Activated T-cell treated with anti-CD3 and anti-CD28 coated beads, Interleukin-2, amount 50 U/mL, for 1 hour (primary cell): Measurements from ENCODE around the gene ATP1A2.
"Not testable (repeated sequence)": the region's sequence is repeated elsewhere in the genome, so short reads cannot be mapped to it uniquely, and the experiment has no call there.

Source experiments
- DNase-seq: peaks from one replicate; pipeline ENCODE4 v3.0.0-alpha.2; 2020

Gene ATP1A2

DNA sequence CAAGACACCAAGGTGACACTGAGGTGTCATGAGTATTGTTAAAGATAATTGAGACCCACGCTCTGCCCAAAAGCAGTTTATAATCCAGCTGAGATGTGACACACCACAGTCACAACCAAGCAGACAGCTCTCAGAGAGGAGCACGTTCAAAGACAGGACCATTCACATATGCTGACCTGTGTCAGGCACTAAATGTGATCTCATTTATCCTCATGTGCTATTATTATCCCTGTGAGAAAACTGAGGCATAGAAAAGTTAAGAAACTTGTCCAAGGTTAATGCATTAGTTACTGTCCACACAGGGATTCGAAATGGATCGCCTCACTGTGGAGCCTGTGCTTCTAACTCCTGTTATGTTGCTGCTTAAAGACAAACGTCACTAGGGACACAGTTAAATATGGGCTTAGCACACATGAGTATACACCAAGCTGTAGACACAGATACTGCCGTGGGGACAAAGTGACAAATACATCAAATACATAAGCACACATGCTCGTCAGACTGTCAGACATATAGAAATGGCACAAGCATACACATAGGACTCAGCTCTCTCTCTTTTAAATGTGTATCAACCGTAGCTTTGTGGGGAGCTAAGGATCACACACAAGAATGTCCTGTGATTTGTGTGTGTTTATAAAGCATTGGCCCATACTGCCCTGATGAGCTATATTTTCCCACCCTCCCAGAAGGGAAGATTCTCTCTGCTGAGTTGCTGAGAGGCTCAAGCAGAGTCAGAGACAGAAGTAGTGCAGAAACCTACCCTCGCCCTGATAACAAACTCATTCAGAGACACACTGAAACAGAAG is 13.6 kb upstream of the ATP1A2 start:
- DNase-seq: no peak

GRCh38 chr1:160103658-160104408 is 11.7 kb upstream of the ATP1A2 start:
- no peak for DNase-seq

DNA sequence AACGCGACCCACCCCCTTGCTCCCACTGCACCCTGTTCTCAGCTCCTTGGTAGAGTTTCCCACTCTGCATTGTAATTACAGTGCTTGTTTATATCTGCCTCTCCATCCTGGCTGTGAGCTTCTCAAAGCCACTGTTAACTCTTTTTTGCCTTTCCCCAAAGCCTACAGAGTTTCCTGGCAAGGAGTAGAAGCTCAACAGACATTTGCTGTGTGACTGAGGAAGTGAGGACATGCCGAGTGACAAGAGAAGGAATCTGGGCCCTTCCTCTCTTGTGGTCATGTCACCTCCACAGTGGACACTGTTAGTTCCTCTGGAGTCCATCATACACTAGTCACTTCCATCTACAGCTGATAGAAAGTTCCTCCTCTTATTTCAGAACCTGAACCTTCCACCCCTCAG is 11.1 kb upstream of the ATP1A2 start:
- DNase-seq: no peak

GRCh38 chr1:160105155-160105554 is 10.4 kb upstream of the ATP1A2 start:
- no peak for DNase-seq

- DNase-seq: no peak
Measured at GRCh38 chr1:160107512-160107911, 8.0 kb upstream of the ATP1A2 start.

DNA sequence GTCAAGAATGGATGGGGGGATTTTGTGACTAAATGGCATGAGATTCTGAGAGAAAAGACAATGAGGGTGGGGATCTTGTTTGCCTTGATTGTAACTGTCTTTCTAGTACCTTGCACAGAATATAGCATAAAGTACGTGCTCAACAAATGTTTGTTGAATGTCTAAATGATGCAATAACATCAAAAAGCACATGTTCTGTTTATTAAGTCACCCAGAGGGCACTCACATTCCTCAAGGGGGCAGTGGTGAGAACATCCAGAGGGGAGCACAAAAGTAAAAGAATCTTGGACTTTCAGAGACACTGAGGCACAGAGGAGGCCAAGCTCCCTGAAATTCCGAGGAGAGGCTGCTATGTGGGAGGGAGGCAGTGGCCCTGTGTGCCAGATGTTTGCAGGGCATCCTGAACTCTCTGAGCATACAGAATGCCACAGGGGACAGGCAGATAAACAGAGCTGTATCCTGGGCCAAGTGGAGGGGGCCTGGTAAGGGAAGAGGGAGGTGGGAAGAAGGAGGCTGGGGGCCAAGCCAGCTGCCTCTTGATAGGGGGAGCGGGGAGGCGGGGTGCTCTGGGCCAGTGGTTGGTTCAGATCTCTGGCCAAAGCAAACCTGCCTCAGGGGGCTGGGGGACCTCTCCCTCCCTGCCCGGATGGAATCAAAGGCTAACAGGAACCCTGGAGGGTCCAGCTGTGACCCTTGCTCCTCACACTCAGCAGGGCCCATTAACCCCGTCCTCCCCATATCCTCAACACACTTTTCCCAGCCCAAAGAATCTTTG is 6.5 kb upstream of the ATP1A2 start:
- DNase-seq: no peak

DNA sequence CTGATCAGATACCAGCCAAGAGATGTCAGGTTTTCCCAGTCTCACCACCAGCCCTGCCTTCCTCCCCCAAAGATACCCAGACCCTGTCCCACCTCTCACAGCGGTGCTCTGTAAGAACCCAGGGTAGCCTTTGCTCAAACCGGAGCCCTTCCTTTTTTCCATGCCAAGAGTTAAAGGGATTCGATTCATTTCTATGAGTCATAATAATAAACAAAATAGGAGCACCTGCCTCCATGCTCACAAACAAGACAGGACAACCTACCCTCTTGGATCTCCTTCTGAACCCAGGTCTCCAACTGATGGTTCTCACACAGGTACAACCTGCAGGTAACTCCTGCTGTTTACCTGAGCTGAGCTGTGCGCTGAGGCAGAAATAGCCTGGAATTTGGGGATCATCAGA is 5.9 kb upstream of the ATP1A2 start:
- no peak for DNase-seq

- DNase-seq: not testable (repeated sequence)
Measured at GRCh38 chr1:160111462-160111861, 4.1 kb upstream of the ATP1A2 start.

DNA sequence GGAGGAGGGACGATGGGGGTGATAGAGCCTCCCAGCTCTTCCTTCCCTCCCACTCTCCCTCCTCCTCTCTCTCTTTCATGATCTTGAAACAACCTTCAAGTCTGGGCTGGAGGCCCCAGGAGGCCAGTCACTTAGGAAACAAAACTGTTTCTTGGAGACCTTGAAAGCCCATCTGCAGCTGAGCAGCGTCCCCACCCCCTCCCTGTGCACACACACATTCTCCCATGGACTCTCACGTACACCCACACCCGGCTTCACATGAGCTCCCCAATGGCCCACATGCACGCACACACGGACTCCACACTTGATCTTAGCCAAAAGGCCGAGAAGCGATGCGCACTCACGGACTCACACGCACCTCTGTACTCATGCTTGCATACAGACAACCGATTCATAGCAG is 3.2 kb upstream of the ATP1A2 start:
- no peak for DNase-seq

- DNase-seq: no peak
Measured at GRCh38 chr1:160113407-160113806, 2.2 kb upstream of the ATP1A2 start.

DNA sequence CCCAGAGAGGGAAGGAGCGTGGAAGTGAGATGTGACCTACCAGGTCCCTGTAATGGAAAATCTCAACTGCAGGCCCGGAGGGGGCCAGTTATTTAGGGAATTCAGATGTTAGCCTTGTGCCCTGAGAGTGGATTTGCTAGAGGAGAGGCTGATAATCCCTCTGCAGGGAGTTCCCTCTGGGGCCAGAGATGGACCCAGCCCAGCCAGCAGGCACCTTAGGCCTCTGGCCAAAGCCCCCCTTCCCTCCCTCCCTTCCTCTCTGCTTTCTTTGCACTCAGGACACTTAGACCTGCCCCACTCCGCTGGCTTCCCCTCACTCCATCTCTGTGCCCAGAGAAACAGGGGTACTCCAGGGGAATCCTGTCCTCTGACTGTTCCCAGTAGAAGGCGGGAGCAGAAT is 1.5 kb upstream of the ATP1A2 start:
- DNase-seq: no peak

GRCh38 chr1:160116283-160117147 is 956 bp downstream of the ATP1A2 start:
- DNase-seq: no peak

GRCh38 chr1:160117300-160117699 is 1.7 kb downstream of the ATP1A2 start:
- DNase-seq: no peak

DNA sequence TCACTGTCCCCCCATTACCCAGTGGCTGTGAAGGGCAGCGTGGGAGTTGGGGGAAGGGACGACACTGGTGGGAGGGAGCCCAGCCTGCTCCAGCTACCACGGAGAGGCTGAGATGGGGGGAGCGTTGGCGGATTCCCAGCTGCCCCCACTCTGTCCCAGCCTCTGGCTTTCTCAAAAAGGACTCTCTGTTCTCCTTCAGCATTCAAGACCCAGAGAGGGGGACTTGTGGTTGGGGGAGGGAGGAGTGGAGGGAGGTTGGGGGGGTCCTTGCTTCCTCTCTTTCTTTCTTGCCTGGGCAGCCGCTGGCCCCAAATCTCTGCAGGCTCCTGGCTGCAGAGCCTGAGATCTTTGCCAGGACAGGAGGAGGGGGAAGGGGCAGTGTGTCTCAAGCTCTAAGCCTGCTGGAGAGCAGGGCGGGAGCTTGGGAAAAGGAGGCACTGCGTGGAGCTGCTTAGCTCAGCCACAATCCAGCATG is 2.2 kb downstream of the ATP1A2 start:
- DNase-seq: no peak

DNA sequence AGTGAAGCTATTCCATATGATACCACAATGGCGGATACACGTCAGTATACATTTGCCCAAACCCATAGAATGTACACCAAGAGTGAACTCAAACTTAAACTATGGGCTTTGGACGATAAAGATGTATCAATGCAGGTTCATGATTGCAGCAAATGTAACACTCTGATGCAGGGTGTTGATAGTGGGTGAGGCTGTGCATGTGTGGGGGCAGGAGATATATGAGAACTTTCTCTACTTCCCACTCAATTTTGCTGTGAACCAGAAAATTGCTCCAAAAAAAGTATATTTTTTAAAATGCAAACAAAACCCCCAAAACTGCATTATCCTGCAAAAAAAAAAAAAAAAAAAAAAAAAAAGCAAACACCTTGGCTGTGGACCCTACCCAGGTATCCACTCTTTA is 3.4 kb downstream of the ATP1A2 start:
- DNase-seq: no peak

- DNase-seq: no peak
Measured at GRCh38 chr1:160120797-160121196, 5.2 kb downstream of the ATP1A2 start.

- no peak for DNase-seq
Measured at GRCh38 chr1:160121388-160121787, 5.8 kb downstream of the ATP1A2 start.

DNA sequence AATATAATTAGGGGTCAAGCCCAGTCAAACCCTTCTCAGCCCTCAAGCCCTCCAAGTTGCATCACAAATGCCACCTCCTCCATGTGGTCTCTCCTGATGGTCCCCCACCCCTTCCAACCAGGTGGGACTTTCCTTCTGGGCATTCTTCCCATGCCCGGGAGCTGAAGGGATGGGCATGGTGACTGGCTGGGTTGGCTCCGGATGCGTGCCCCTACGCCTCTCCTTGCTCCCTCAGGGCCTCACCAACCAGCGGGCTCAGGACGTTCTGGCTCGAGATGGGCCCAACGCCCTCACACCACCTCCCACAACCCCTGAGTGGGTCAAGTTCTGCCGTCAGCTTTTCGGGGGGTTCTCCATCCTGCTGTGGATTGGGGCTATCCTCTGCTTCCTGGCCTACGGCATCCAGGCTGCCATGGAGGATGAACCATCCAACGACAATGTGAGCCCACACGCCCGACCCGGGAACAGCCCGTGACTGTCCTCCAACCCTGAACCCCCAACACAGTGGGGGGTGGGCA is 7.5 kb downstream of the ATP1A2 start:
- DNase-seq: no peak

DNA sequence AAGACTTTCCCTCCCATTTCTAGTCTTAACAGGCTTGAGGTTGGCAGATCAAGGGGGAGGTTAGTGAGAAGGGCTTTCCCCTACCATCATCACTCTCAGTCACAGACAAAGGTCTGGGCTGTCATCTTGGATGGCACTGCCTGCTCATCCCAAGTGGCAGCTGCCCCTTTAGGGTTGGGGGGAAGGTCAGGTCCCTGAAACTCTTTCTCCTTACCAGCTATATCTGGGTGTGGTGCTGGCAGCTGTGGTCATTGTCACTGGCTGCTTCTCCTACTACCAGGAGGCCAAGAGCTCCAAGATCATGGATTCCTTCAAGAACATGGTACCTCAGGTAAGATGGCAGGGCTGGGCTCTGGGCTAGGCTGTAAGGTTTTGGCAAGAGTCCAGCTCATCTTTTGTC is 8.2 kb downstream of the ATP1A2 start:
- no peak for DNase-seq

DNA sequence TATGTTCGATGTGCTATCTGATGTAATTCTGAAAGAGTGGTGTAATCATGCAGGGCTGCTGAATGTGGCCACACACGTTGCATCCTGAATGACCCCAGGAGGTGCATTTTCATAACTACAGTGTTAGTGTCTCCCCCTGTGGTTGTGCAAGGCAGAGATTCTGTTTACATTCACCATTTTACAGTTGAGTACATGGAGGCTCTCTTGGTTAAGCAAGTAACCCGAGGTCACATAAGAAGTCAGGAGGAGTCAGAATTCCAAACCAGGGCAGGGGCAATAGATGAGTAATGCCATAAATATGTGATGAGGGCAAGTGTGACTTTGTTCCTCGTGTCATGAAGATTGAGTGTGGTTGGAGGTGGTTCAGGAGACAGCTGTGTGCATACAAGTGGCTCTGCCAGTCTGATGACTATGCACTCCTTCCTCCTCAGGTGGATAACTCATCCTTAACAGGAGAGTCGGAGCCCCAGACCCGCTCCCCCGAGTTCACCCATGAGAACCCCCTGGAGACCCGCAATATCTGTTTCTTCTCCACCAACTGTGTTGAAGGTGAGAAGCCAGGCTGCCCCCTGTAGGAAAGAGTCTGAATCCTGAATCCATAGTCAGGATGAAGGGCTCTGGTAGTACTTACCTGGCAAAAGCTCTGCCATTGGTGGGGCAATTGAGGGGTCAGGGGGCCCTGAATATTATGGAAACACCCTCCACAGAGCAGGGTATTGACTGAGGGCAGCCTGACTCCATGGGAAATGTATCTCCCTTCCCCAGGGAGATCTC is 9.3 kb downstream of the ATP1A2 start:
- DNase-seq: no peak

GRCh38 chr1:160125746-160126145 is 10.2 kb downstream of the ATP1A2 start:
- no peak for DNase-seq
